H1 (cell line): ENCODE measurements around the gene BRME1. TPM values are rescaled to one million over a fixed set of nuclear protein-coding genes. Genes with fewer than 3 reads are reported as not detected.
A peak's percentile ranks its signal among the peaks of the same experiment; 100 is the strongest.

Source experiments
- CTCF ChIA-PET: fragments of 300-600 bp; sonication (Branson Sonifier 250); formaldehyde crosslinking; loops from one replicate; lab custom pipeline; 2021; ENCODE audit not compliant: partially characterized antibody; lab: Charles Lee
- POLR2A ChIA-PET: fragments of 300-600 bp; sonication (Branson Sonifier 250); formaldehyde crosslinking; loops from one replicate; lab custom pipeline; 2021; ENCODE audit warnings: inconsistent platforms; ENCODE audit not compliant: partially characterized antibody; lab: Charles Lee
- DNase-seq, 2 experiments: peaks; one replicate each; pipeline versions ENCODE4 v3.0.0 to v3.0.0-alpha.2; 2010 to 2022; ENCODE audit warnings: low spot score in 2 of 2, low read depth in 1 of 2, mixed read lengths in 1 of 2
- FAIRE-seq: peaks from 2 replicates; lab custom pipeline; 2011; peaks lifted over from hg19 to GRCh38; lab: Jason Lieb, UNC
- H2AFZ ChIP-seq: 2 replicates; pipeline ENCODE4 v1.8.1; 2012; ENCODE audit warnings: low read length, inconsistent platforms
- H2AK5ac ChIP-seq: 2 replicates; pipeline ENCODE4 v1.6.1; 2013; ENCODE audit warnings: low read depth, low read length
- H2BK120ac ChIP-seq: replicated peaks from 2 replicates; pipeline ENCODE3; 2013; ENCODE audit warnings: low read depth, low read length, inconsistent platforms
- H2BK12ac ChIP-seq: 2 replicates; pipeline ENCODE4 v1.6.1; 2013; ENCODE audit warnings: low read depth, low read length
- H2BK15ac ChIP-seq: 2 replicates; pipeline ENCODE4 v1.6.1; 2013; ENCODE audit warnings: low read length
- H2BK20ac ChIP-seq: 2 replicates; pipeline ENCODE4 v1.6.1; 2013; ENCODE audit warnings: low read length
- H2BK5ac ChIP-seq: 2 replicates; pipeline ENCODE4 v1.6.1; 2013; ENCODE audit warnings: low read depth, low read length
- H3K14ac ChIP-seq: 2 replicates; pipeline ENCODE4 v1.6.1; 2013; ENCODE audit warnings: inconsistent platforms; ENCODE audit not compliant: insufficient read length
- H3K18ac ChIP-seq: 2 replicates; pipeline ENCODE4 v1.6.1; 2013; ENCODE audit warnings: low read length; ENCODE audit errors: extremely low read depth
- H3K23ac ChIP-seq: 2 replicates; pipeline ENCODE4 v1.6.1; 2013; ENCODE audit warnings: inconsistent platforms; ENCODE audit not compliant: insufficient read length
- H3K23me2 ChIP-seq: 2 replicates; pipeline ENCODE4 v1.6.1; 2013; ENCODE audit warnings: low read depth, low read length
- H3K27ac ChIP-seq: 2 replicates; pipeline ENCODE4 v1.6.1; 2011; ENCODE audit warnings: low read depth, low read length, inconsistent platforms
- H3K27me3 ChIP-seq, 4 experiments: replicated peaks in 1 of 4; 1 replicate in 1 of 4; 2 replicates in 3 of 4; pipeline versions ENCODE4 v1.6.1 to v1.8.1; 2011 to 2013; ENCODE audit warnings: low read length in 3 of 4, mild to moderate bottlenecking in 3 of 4, inconsistent platforms in 2 of 4, mixed read lengths in 2 of 4, moderate library complexity in 1 of 4; ENCODE audit not compliant: control insufficient read depth in 3 of 4, insufficient read depth in 3 of 4; ENCODE audit errors: extremely low read depth in 1 of 4
- H3K36me3 ChIP-seq, 4 experiments: 2 replicates each; pipeline versions ENCODE4 v1.6.1 to v1.8.1; 2011 to 2013; ENCODE audit warnings: mild to moderate bottlenecking in 4 of 4, low read length in 3 of 4, moderate library complexity in 2 of 4, control low read depth in 1 of 4, inconsistent platforms in 1 of 4; ENCODE audit not compliant: insufficient read depth in 4 of 4, control insufficient read depth in 2 of 4
- H3K4ac ChIP-seq: replicated peaks from 2 replicates; pipeline ENCODE3; 2013; ENCODE audit warnings: low read length, low read depth, mixed read lengths, inconsistent platforms; ENCODE audit not compliant: insufficient read length
- H3K4me1 ChIP-seq, 4 experiments: replicated peaks in 1 of 4; 1 replicate in 1 of 4; 2 replicates in 3 of 4; pipeline versions ENCODE4 v1.6.1 to v1.8.1; 2011 to 2013; ENCODE audit warnings: low read length in 3 of 4, inconsistent platforms in 2 of 4, mixed read lengths in 1 of 4; ENCODE audit not compliant: insufficient read depth in 4 of 4, control insufficient read depth in 3 of 4
- H3K4me2 ChIP-seq, 2 experiments: 2 replicates each; pipeline versions ENCODE4 v1.6.1 to v1.8.1; 2011 to 2013; ENCODE audit warnings: low read depth in 2 of 2, low read length in 2 of 2, control low read depth in 1 of 2, inconsistent platforms in 1 of 2, mild to moderate bottlenecking in 1 of 2; ENCODE audit not compliant: insufficient read depth in 1 of 2
- H3K4me3 ChIP-seq, 4 experiments: fragments of 200-600, 300-600 bp in 1 of 4; sonication (generic), shearing (Covaris generic), sonication (Bioruptor Twin) in 1 of 4; 2 replicates each; pipeline versions ENCODE4 v1.5.1 to v1.8.1; 2011 to 2016; ENCODE audit warnings: low read length in 4 of 4, low read depth in 3 of 4, control low read depth in 2 of 4, inconsistent platforms in 2 of 4, mild to moderate bottlenecking in 2 of 4, mixed read lengths in 1 of 4, moderate library complexity in 1 of 4; ENCODE audit not compliant: insufficient read depth in 2 of 4; ENCODE audit errors: extremely low read depth in 1 of 4
- H3K56ac ChIP-seq: replicated peaks from 2 replicates; pipeline ENCODE3; 2013; ENCODE audit warnings: low read depth, mild to moderate bottlenecking, mixed read lengths, low read length, inconsistent platforms; ENCODE audit not compliant: insufficient read length
- H3K79me1 ChIP-seq: 2 replicates; pipeline ENCODE4 v1.6.1; 2013; ENCODE audit warnings: low read depth, low read length, control low read depth
- H3K79me2 ChIP-seq, 2 experiments: 2 replicates each; pipeline versions ENCODE4 v1.6.1 to v1.8.1; 2012 to 2013; ENCODE audit warnings: low read length in 2 of 2, mild to moderate bottlenecking in 2 of 2, inconsistent platforms in 1 of 2; ENCODE audit not compliant: insufficient read depth in 2 of 2, control insufficient read depth in 1 of 2
- H3K9ac ChIP-seq, 4 experiments: replicated peaks in 1 of 4; 1 replicate in 1 of 4; 2 replicates in 3 of 4; pipeline versions ENCODE4 v1.6.1 to v1.8.1; 2011 to 2013; ENCODE audit warnings: low read depth in 3 of 4, low read length in 3 of 4, control low read depth in 2 of 4, mild to moderate bottlenecking in 2 of 4, moderate library complexity in 2 of 4, inconsistent platforms in 1 of 4; ENCODE audit errors: extremely low read depth in 1 of 4
- H3K9me3 ChIP-seq, 2 experiments: 2 replicates each; pipeline versions ENCODE4 v1.6.1 to v1.8.1; 2012 to 2013; ENCODE audit warnings: mild to moderate bottlenecking in 2 of 2, moderate library complexity in 2 of 2, control low read depth in 1 of 2, inconsistent platforms in 1 of 2, low read depth in 1 of 2, low read length in 1 of 2, mixed read lengths in 1 of 2; ENCODE audit not compliant: insufficient read depth in 2 of 2
- H4K20me1 ChIP-seq, 2 experiments: replicated peaks in 1 of 2; 2 replicates each; pipeline versions ENCODE3 to v1.8.1; 2011 to 2013; ENCODE audit warnings: inconsistent platforms in 2 of 2, low read length in 2 of 2, mild to moderate bottlenecking in 1 of 2; ENCODE audit not compliant: insufficient read depth in 2 of 2, control insufficient read depth in 1 of 2
- H4K5ac ChIP-seq: 2 replicates; pipeline ENCODE4 v1.6.1; 2013; ENCODE audit warnings: low read length, low read depth, mixed read lengths, inconsistent platforms; ENCODE audit not compliant: insufficient read length
- H4K8ac ChIP-seq: 2 replicates; pipeline ENCODE4 v1.8.0; 2013; ENCODE audit warnings: mild to moderate bottlenecking, moderate library complexity, low read length, inconsistent platforms; ENCODE audit not compliant: insufficient read depth; ENCODE audit errors: extremely low read depth
- H4K91ac ChIP-seq: replicated peaks from 2 replicates; pipeline ENCODE3; 2013; ENCODE audit warnings: low read length, mixed read lengths, inconsistent platforms; ENCODE audit not compliant: insufficient read length
- ASH2L ChIP-seq: fragments of 200-600, 300-600 bp; sonication (generic); IDR thresholded peaks from one replicate; pipeline ENCODE4 v1.7.1; 2017; ENCODE audit warnings: low read length
- CHD2 ChIP-seq: IDR thresholded peaks from 2 replicates; pipeline ENCODE4 v1.6.1; 2012; ENCODE audit warnings: low read length, improper control_type of control experiment
- CREB1 ChIP-seq: IDR thresholded peaks from 2 replicates; pipeline ENCODE4 v1.6.1; 2012; ENCODE audit warnings: inconsistent platforms
- EGR1 ChIP-seq: IDR thresholded peaks from 2 replicates; pipeline ENCODE4 v1.6.1; 2011; ENCODE audit warnings: low read depth, low read length, borderline replicate concordance
- EZH2 ChIP-seq: fragments of 200-600 bp; sonication (generic); IDR thresholded peaks from 2 replicates; pipeline ENCODE4 v1.7.1; 2012; ENCODE audit warnings: low read depth, mild to moderate bottlenecking, moderate library complexity, low read length, inconsistent platforms; ENCODE audit not compliant: severe bottlenecking
- JUN ChIP-seq: IDR thresholded peaks from 2 replicates; pipeline ENCODE4 v1.6.1; 2011; ENCODE audit warnings: low read depth, mild to moderate bottlenecking, improper control_type of control experiment, low read length
- POLR2A ChIP-seq, 2 experiments: IDR thresholded peaks; 1 replicate in 1 of 2; 2 replicates in 1 of 2; pipeline ENCODE4 v1.6.1; 2011; ENCODE audit warnings: low read depth in 2 of 2, low read length in 2 of 2, mild to moderate bottlenecking in 2 of 2; ENCODE audit errors: control extremely low read depth in 1 of 2
- POLR2AphosphoS5 ChIP-seq: IDR thresholded peaks from 2 replicates; pipeline ENCODE4 v1.6.1; 2011; ENCODE audit warnings: low read depth, low read length
- SP1 ChIP-seq: IDR thresholded peaks from 2 replicates; pipeline ENCODE4 v1.6.1; 2011; ENCODE audit warnings: low read depth, low read length
- TAF1 ChIP-seq: IDR thresholded peaks from 2 replicates; pipeline ENCODE4 v1.6.1; 2011; ENCODE audit warnings: mild to moderate bottlenecking, low read depth, low read length
- TCF12 ChIP-seq: IDR thresholded peaks from 2 replicates; pipeline ENCODE4 v1.6.1; 2011; ENCODE audit warnings: low read depth, mild to moderate bottlenecking, low read length
- WGBS, 2 experiments: shearing (Covaris generic) in 1 of 2; methylation state at CpG; one replicate each; pipeline versions ENCODE4 v1.1.6 to v1.1.7; 2013 to 2015; ENCODE audit warnings: low lambda C conversion rate in 2 of 2, mixed read lengths in 2 of 2, inconsistent platforms in 1 of 2, low coverage in 1 of 2, missing lambda C conversion rate in 1 of 2; ENCODE audit not compliant: insufficient replicate concordance in 2 of 2, insufficient coverage in 1 of 2, insufficient read length in 1 of 2; ENCODE audit errors: extremely low coverage in 1 of 2, missing lambda C conversion rate in 1 of 2; 5-methylcytosine and 5-hydroxymethylcytosine counted together
- polyA plus RNA-seq, 7 experiments: library from polyadenylated mRNA; depleted of rRNA in 3 of 7; stranded (reverse) in 5 of 7; unstranded in 2 of 7; fragments of >200 nt in 5 of 7; fragments of 200-250 nt in 2 of 7; gene quantifications; 1 replicate in 5 of 7; 2 replicates in 1 of 7; 4 replicates in 1 of 7; pipeline versions ENCODE4 v1.2.1 to v1.2.3, GENCODE V29; 2011 to 2013; ENCODE audit warnings: missing spikeins in 2 of 7, mixed read lengths in 2 of 7
- total RNA-seq: library from RNA; stranded (reverse); fragmentation: NEBNext Ultra II Directional; extraction: Animal tissue kit (Norgen Biotek cat#: 25700); gene quantifications from 2 replicates; pipeline ENCODE4 v1.2.1, GENCODE V29; 2021

BRME1 gene
- total and polyA plus RNA-seq, 2 of the 8 experiments (the other 6 are each of a cell fraction or from before 2014, with no cell fraction given) = 4.6 to 4.7 TPM

- Histone ChIP-seq H2BK15ac (peak overlapping the region; percentile 90; the same call in 1 of the 2 replicates), H2BK12ac (peak overlapping the region; percentile 99), H4K20me1 (no peaks in the 10 kb centered on the region), H2BK120ac (peak overlapping the region; percentile 96), H3K9ac (peak overlapping the region; percentile 64 to 95 (median 88)), H3K79me2 (no peaks in the 10 kb centered on the region), H2AFZ (peak overlapping the region; percentile 36; the same call in 1 of the 2 replicates), H3K4me2 (peak overlapping the region; percentile 83 to 90), H2BK5ac (peak overlapping the region; percentile 99), H4K8ac (peak overlapping the region; percentile 100), H2AK5ac (peak overlapping the region; percentile 94; the same call in 1 of the 2 replicates), H3K23ac (no peak overlapping the region), H3K27ac (peak overlapping the region; percentile 97), H3K4me1 (peaks cover 6 to 38% (median 30%) of the 10 kb centered on the region in 4 experiments), H3K27me3 (no peaks in the 10 kb centered on the region), H3K23me2 (peaks cover 19% of the 10 kb centered on the region; the same call in 1 of the 2 replicates), H4K5ac (peak overlapping the region; percentile 93), H3K56ac (peak overlapping the region; percentile 95), H3K4me3 (peak overlapping the region; percentile 52 to 78 (median 64); a peak in 7 of 8 replicates), H3K14ac (no peak overlapping the region), H4K91ac (peak overlapping the region; percentile 80), H3K36me3 (no peaks in the 10 kb centered on the region), H3K4ac (peak overlapping the region; percentile 88), H2BK20ac (peak overlapping the region; percentile 99; the same call in 1 of the 2 replicates), H3K79me1 (no peaks in the 10 kb centered on the region), H3K18ac (peak overlapping the region; percentile 81), H3K9me3 (no peaks in the 10 kb centered on the region)
- FAIRE-seq (no peak), DNase-seq (peak in 1 of 2 experiments; percentile 98)
- ChIA-PET CTCF (interaction anchor here (0.8 to 4.8 kb wide), 7 partner anchors 10 to 257 kb away, joined by 3 to 32 read pairs (median 5); no protein-coding TSS in a partner anchor), POLR2A (interaction anchor here (0.7 to 9.2 kb wide), 28 partner anchors 7 to 175 kb away, joined by 3 to 62 read pairs (median 4); partner anchors contain the start of genes C19orf53, DCAF15, RFX1 and ZSWIM4)
- 8% methylated on average over 23 of the region's 23 CpGs; no CpG with 5 or more reads in 1 of the 2 experiments for WGBS, 2 experiments
- peak; percentile 71; the same call in 1 of the 2 replicates for TF ChIP-seq POLR2AphosphoS5
- TF ChIP-seq EGR1 = 0 out of 2 replicates have a peak, but pooled peaks have one; percentile 19
- peak; percentile 34; the same call in 1 of the 2 replicates for TF ChIP-seq TAF1
- TF ChIP-seq POLR2A (IDR thresholded peaks at IDR 0.05; ENCODE audit: control extremely low read depth in 1 of 2, low read depth in 2 of 2, low read length in 2 of 2) = peak in 1 of 2 experiments; percentile 84; a peak in 2 of 3 replicates
- TF ChIP-seq SP1 = 0 out of 2 replicates have a peak, but pooled peaks have one; percentile 73
- no peak for TF ChIP-seq EZH2
- 0 out of 2 replicates have a peak, but pooled peaks have one; percentile 43 for TF ChIP-seq TCF12
- TF ChIP-seq CREB1 = peak; percentile 88
- 0 out of 2 replicates have a peak, but pooled peaks have one; percentile 64 for TF ChIP-seq JUN
- peak; percentile 83 for TF ChIP-seq ASH2L
- TF ChIP-seq CHD2 = 0 out of 2 replicates have a peak, but pooled peaks have one; percentile 7
Observed at GRCh38 chr19:13846557-13847406, 59.1 kb downstream of the BRME1 start.
